Head of caudate nucleus (tissue), 42 donors: Measurements from ENCODE around the gene TREH.

Experiments
- DNase-seq, 42 donors: peaks; one replicate each; pipeline versions ENCODE4 v3.0.0 to v3.0.0-alpha.2; 2020 to 2021; ENCODE audit warnings: mixed read lengths in 7 of 42
- intact Hi-C: fragments of 100-400 bp; cut with DNase I; formaldehyde crosslinking; loops from one replicate; pipeline ENCODE4 v1.15.0; 2022

Gene TREH

GRCh38 chr11:118677977-118678376 lies 1.5 kb downstream of the TREH start:
- intact Hi-C loops = no loop called here
- DNase-seq = peak in 1 of 42 donors; percentile 6

GRCh38 chr11:118674082-118674435 lies 5.4 kb downstream of the TREH start:
- intact Hi-C loops = no loop called here
- no peak for DNase-seq

- DNase-seq = peak in 1 of 42 donors; percentile 28
- intact Hi-C loops = no loop called here
These were observed 5.9 kb downstream of the TREH start for GRCh38 chr11:118673361-118674081.

DNA sequence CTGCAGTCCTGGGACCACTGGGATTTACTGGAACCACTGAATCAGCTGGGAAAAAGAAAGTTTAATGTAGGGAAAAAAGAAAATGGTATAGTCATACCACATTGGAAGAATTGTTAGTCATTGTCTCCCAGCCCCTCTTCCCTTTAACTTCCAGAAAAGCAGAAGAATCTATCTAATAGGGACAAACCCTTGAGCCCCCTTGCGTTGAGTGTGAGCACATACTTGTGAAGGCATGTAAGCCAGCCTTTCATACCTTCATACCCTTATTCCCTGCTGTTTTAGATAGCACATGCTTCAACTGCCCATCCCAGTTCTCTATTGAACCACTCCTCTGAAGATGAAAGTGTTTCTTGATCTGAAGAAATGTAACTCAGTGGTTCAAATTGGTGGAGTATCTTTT lies 6.6 kb downstream of the TREH start:
- intact Hi-C loops = no loop called here
- peak in 1 of 42 donors; percentile 6 for DNase-seq

DNA sequence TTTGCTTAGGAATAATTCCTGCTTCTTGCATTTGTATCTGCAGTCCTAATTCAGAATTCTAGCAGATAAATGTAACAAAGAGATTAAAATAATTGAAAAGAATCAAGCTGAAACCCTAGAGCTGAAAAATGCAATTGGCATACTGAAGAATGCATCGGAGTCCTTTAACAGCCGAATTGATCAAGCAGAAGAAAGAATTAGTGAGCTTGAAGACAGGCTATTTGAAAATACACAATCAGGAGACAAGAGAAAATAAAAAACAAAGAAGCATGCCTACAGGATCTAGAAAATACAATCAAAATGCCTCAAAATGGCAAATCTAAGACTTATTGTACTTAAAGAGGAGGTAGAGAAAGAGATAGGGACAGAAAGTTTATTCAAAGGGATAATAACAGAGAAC lies 8.2 kb downstream of the TREH start:
- intact Hi-C loops = no loop called here
- no peak for DNase-seq

- intact Hi-C loops = no loop called here
- no peak for DNase-seq
These were observed 9.4 kb downstream of the TREH start for GRCh38 chr11:118670063-118670462.

DNA sequence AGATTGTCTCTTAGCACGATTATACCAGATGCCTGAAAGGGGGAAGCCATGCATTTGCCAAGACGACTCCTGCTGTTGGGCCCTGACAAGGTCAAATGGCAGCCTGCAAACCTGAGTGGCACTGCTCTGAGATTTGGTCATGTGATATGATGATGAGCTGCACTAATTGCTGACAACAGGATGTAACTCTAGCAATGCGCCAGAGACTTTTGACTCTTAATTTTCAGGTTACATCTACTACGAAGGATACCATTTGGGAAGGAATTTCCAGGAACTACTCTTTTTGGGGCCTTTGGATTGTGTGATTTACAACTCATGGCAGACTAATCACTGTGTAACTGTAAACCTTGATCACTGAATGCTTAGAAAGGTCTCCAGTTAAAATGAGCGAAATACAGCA lies 13.1 kb downstream of the TREH start:
- intact Hi-C loops = no loop called here
- DNase-seq = peak in 2 of 42 donors; percentile 2 to 16

GRCh38 chr11:118663902-118664301 lies 15.5 kb downstream of the TREH start:
- DNase-seq = no peak
- intact Hi-C loops = no loop called here

DNA sequence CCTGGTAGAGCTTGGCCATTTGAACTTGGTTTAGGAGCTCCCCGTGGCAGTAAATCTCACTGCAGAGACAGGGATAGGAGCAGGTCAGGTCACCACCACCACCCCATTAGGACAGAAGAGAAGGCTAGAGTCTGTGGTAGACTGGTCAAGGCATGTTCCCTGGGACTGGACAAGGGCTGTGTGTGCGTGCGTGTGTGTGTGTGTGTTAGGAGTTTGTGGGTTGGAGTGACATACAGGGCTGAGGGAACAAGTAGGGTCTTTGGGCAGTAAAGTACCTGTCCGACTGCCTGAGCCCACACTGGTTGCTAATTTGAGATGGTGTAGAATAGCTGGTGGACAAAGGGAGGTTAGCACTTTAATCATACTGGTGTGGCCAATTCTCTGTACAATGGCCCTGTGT lies 16.1 kb downstream of the TREH start:
- DNase-seq = peak in 1 of 42 donors; percentile 7
- intact Hi-C loops = no loop called here

DNA sequence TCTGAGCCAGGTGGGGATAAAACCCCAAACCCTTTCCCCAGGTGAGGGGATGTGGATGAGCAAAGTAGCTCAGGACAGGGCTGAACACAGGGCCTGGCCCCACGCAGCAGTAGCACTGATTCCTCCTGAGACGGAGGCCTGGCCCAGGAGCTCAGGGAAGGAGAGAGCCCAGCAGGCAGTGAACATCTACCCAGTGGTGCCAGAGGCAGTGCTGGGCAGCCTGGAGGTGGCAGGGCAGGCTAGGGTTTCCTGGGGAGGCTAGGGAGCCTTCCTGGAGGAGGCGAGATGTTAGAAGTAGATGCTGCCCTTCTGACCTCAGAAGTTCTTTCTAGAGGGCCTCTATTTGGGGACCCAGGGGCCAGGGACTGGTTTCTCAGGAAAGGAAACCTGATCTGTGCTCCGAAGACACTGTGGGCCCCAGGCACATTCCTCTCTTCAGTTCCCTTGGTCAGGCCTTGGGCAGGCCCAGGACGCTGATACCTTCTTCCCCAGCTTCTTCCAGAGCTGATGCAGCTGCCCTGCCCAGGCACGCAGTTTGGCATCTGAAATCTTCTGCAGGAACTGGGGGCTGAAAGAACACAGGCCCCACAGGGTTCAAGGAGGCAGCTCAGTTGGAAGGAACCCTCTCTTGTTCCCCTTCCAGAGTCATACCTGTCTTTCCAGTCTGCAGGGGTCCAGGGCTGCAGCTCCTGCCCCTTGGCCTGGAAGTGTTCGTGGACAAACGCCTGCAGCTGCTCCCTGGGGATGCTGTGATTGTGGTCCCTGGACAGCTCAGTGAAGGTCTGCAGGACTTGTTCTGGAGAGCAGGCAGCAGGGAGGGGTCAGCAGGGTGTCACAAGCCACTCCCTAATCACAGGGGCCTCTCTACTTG lies 16.8 kb downstream of the TREH start:
- intact Hi-C loops = no loop called here
- DNase-seq = peak in 2 of 42 donors; percentile 12 to 25

- intact Hi-C loops = no loop called here
- DNase-seq = peak in 2 of 42 donors; percentile 17 to 28
These were observed 17.8 kb downstream of the TREH start for GRCh38 chr11:118661425-118662301.

GRCh38 chr11:118660681-118661424 lies 18.6 kb downstream of the TREH start:
- intact Hi-C loops = no loop called here
- DNase-seq = peak in 1 of 42 donors; percentile 20

DNA sequence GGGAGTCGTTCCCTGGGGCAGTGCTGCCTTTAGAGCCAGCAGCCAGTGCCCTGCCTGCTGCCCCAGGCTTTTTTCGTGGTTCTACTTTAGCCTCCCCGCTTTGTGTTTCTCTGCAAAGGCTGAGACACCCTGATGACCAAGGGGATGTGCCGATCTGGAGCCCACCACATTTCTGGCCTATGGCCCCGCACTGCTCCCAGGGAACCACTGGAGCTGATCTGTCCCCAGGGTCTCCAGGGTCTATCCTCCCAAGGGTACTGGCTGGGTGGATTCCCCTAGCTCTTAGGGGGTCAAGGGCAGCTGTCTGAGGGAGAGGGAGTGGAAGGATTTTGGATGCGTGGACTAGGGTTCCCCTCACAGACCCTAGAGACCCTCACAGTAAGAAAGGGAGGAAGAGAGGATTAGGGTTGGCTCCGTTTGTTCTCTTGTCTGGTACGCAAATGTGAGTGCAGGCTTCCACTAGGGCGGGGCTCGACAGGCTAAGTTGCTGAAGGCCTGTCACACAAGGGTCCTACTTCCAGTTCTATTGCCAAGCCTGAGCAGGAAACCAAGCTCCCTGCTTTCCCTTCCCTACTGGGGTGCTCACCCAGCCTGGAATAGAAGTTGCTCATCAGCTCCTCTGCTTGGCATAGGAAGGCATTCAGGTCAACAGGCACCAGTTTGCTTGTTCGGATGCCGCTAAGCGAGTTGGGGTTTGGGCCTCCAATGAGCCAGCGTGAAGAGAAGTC lies 19.3 kb downstream of the TREH start:
- intact Hi-C loops = loop anchor here (5.0 kb wide), 1 partner anchor 53 kb away; the partner anchor contains the start of gene PHLDB1

DNA sequence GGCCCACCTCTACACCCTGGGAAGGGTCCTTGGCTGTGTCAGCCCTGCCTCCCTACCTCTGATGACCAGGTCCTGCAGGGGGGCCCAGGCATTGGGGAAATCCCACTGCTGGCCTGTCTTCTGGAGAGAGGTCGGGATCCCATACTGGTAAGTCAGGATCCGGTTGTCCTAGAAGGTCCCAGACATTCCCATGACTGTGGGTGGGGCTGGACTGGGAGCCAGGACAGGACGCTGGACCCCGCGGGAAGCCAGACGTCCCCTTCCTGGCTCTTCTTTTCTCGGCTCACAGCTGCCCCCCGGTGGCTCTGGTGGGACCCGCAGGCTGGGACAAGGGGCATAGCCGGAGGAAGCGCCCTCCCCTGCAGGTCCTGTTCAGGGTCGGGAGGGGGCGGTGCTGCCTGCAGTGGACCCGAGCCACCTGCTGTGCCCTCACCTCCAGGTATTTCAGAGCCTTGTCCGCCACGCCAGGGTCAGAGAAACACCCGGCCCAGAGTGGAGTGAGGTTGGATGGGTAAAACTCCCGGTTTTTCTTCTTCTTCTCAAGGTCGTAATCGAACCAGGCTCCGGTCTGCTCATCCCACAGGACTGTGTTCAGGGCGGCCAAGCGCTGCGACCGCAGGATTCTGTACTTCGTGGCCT lies 20.0 kb downstream of the TREH start:
- DNase-seq = peak; percentile 82 to 97 (median 92)
- intact Hi-C loops = loop anchor here (5.0 kb wide), 1 partner anchor 52 kb away; the partner anchor contains the start of gene PHLDB1

More for the DNA sequence above, 19.3 kb downstream of the TREH start:
- DNase-seq = peak in 2 of 42 donors; percentile 19 to 30

DNA sequence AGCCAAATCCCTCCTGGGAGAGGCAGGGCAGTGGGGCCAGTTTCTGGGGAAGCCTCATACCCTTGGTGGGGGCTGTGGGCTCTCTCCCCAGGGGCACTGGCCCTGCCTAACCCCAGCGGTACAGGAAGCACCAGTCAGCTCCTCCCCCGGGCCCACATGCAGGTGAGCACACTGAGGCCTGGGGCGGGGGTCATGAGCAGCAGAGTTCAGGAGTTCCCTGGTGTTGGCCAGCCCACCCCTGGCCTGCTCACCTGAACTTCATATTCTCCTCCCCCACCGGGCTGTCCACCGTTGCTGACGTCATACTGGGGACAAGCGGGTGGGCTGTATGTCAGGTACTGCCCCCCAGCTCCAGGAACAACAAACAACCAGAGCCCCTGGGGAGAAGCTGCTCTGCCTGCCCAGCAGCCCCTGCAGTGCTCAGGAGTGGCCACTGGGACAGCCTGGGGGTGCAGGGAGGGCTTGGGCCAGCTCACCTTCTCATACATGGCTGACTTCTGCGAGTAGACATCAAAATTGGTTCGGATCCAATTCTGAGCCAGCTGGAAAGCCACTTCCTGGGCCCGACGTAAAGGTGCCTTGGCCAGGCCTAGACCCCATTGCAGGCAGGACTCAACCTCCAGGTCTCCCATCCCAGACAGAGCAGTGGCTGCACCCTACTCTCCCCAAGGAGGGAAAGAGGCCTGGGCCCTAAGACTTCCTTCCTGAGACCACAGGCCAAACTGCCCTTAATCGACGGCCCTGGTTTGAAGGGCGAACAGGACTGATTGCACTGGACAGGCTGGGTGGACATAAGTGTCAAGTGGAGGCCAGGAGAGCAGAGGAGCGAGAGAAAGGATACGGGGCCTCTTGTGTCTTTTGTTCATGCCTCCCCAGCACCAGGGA lies 20.8 kb downstream of the TREH start:
- peak in 3 of 42 donors; percentile 38 to 44 (median 39) for DNase-seq
- intact Hi-C loops = loop anchor here (5.0 kb wide), 1 partner anchor 51 kb away; the partner anchor contains the start of gene PHLDB1
